HG02759 (cell line): ENCODE results near the gene BDH1.
"Not testable (repeated sequence)": the region's sequence is repeated elsewhere in the genome, so short reads cannot be mapped to it uniquely, and the experiment has no call there.

Source experiments
- ATAC-seq: cut with Tn5 transposase; IDR thresholded peaks from one replicate; pipeline ENCODE4 v1.9.1; 2021; ENCODE audit warnings: mild to moderate bottlenecking, moderate library complexity; ENCODE audit not compliant: unreplicated experiment

BDH1 gene

DNA sequence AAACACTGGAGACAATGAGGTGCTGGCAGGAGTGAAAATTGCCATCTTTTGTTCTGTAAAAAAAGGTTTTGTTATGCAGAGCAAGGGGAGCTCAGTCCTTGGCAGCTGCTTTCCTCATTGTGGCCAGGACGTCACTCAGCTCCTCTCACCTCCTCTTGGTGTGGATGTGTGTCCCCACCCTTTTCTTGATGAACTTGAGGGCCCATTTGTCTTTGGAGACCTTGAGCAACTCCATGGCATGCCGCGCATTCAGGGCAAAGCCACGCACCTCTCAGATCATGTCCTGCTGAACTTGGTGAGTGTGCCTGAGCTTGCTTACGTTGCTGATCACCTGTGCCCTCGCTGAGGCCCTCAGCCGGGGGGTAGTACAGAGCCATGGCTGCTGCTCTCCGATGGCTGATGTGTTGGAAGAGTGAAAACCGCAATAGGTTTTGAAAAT, 24.5 kb upstream of the BDH1 start:
- ATAC-seq: no peak

DNA sequence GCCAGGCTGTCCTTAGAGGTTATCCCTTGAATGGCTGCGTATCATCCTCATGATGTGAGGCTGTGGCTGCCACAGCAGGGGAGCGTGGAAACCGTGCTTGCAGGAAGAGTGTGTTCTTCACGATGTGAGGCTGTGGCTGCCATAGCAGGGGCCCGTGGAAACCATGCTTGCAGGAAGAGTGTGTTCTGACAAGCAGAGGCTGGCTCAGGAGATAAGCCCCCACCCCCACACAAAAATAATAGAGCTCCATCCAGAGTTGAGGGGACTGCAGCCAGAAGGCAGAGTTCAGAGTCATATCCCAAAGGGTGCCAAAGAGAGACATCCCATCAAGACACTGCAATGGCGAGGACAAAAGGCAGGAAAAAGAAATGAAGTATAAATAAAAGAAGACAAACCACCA, 22.6 kb upstream of the BDH1 start:
- no peak for ATAC-seq

DNA sequence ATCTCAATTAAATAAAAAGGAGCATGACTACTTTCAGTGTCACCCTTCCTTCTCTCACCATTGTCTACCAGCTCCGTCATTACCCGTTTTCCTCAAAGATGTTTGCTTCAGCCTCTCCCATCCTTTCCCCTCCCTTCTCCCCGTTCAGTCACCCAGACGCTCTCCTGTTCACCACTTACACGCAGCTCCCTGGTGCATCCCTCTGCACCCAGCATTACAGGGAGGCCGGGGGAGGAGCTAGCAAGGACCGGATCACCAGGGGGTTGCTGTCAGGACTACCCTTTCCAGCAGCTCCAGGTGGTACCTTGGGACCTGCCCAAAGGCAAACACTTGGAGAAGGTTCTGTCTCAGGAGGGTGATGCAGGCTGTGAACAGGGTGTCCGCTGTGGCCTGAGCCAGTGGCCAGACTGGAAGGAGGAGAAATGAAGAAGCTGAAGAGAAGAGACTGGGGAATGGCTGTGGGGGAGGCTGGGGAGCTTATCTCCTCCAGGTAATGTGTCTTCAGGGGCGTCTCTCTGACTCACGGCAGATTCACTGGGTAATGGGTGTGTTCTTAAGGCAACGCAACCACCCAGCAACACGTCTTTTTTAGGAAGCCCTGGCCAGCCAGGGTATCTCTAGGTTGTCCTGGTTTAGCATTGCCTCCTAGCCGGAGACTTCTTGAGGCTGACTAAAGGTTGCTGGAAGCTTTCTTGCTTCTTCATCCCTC, 21.8 kb upstream of the BDH1 start:
- ATAC-seq: no peak

DNA sequence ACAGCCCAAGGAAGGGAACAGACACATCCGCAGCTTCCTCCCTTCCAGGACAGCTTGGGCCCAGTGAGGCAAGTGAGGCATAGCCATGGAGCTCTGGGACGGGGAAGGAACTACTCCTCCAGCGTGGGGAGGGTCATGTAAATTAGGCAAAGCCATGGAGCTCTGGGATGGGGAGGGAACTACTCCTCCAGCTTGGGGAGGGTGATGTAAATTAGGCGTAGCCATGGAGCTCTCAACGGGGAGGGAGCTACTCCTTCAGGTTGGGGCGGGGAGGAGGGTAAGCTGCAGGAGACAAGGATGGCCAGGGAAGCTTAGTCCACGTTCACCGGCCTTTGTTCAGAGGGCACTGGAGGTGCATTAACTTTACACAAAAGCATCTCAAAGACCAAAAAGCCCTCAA, 21.1 kb upstream of the BDH1 start:
- no peak for ATAC-seq

DNA sequence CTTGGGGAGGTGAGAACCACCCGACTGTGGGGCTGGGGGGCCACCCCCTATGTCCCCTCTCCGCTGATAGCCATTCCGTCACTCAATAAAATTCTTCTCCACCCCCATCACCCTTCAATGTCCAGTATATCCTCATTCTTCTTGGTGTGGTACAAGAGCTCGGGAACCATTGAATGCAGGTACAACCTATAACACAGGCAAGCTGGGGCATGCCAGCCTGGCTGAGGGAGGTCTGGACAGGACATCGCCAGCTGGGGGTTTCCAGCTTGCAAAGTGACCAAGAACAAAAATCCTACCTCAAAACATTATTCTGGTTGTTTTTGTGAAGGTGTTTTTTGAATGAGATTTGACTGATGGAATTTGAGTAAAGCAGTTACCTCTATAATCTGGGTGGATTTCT, 19.6 kb upstream of the BDH1 start:
- no peak for ATAC-seq

DNA sequence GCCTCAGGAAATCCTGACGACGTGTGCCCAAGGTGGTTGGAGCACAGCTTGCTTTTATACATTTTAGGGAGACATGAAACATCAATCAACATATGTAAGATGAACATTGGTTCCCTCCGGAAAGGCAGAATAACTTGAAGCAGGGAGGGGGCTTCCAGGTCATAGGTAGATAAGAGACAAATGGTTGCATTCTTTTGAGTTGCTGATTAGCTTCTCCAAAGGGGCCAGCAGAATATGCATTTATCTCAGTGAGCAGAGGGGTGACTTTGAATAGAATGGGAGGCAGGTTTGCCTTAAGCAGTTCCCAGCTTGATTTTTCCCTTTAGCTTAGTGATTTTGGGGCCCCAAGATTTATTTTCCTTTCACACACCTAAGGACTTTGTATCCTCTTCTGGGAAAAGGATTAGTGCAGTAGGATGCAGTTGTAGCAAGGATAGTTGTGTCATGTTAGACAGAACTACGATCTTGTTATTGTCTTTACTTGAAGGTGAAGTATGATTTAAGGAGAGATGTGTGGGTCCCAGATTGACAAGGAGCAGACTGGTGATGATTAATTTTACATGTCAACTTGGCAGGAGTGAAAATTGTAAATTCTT, 18.7 kb upstream of the BDH1 start:
- not testable (repeated sequence) for ATAC-seq

DNA sequence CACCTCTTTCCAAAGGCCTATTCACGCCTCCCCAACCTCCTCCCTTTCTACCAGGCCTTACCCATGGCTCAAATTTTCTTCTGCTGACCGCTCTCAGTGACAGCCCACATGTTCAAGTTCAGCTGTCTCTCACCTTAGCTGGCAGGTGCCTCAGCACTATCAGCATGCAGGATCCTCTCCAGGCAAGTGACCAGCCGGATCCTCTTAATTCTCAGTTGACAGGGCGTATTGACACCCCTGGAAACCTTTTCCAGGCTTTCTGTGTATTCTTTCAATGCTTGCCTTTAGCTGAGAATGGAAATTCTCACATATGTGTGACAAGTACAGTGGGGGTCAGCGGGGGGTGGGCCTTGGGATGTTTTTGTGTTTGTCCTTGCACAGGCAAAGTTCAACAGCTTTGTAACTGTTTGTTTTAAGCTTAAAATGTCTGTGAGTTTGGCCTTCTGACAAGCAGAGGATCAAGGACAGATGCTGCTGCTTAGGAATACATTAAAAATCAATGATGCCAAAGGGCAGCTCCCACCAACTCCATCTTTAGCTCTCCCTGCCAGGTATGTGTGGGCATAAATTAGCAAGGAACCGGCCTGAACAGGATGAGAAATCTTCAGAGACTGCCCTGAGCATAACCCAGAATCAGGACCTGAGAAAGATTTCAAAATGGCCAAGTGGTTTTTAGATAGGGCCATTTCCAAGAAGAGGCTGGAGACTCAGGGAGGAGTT, 17.4 kb upstream of the BDH1 start:
- ATAC-seq: no peak

DNA sequence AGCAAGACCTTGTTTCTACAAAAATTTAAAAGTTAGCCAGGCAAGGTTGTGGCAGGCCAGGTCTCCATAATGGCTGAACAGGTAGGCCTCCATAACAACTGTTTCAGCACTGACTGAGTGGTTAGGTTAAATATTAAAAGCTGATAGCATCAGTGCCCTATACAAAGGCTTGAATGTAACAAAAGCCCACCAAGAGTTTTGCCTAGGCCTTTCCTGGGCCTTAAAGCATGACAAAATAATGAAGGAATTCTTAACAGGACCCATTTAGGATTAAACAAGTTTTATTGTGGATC, 16.1 kb upstream of the BDH1 start:
- not testable (repeated sequence) for ATAC-seq

DNA sequence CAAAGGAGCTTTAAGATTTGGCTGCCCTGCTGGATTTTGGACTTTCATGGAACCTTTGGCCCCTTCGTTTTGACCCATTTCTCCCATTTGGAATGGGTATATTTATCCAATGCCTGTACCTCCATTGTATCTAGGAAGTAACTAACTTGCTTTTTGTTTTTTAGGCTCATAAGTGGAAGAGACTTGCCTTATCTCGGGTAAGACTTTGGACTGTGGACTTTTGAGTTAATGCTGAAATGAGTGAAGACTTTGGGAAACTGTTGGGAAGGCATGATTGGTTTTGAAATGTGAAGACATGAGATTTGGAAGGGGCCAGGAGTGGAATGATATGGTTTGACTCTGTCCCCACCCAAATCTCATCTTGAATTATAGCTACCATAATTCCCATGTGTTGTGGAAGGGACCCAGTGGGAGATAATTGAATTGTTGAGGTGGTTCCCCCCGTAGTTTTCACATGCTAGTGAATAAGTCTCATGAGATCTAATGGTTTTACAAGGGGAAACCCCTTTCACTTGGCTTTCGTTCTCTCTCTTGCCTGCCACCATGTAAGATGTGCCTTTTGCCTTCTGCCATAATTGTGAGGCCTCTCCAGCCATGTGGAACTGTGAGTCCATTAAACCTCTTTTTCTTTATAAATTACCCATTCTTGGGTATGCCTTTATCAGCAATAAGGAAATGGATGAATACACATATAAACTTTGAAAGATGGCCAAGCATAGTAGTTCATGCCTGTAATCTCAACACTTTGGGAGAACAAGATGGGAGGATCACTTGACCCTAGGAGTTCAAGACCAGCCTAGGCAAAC, 15.5 kb upstream of the BDH1 start:
- ATAC-seq: not testable (repeated sequence)

DNA sequence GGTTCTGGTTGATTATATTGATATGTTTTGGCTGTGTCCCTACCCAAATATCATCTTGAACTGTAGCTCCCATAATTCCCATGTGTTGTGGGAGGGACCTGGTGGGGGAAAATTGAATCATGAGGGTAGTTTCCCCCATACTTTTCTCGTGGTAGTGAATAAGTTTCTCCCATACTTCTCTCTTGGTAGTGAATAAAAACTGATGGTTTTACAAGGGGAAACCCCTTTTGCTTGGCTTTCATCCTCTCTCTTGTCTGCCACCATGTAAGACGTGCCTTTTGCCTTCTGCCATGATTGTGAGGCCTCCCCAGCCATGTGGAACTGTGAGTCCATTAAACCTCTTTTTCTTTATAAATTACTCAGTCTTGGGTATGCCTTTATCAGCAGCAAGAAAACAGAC, 13.7 kb upstream of the BDH1 start:
- ATAC-seq: not testable (repeated sequence)

DNA sequence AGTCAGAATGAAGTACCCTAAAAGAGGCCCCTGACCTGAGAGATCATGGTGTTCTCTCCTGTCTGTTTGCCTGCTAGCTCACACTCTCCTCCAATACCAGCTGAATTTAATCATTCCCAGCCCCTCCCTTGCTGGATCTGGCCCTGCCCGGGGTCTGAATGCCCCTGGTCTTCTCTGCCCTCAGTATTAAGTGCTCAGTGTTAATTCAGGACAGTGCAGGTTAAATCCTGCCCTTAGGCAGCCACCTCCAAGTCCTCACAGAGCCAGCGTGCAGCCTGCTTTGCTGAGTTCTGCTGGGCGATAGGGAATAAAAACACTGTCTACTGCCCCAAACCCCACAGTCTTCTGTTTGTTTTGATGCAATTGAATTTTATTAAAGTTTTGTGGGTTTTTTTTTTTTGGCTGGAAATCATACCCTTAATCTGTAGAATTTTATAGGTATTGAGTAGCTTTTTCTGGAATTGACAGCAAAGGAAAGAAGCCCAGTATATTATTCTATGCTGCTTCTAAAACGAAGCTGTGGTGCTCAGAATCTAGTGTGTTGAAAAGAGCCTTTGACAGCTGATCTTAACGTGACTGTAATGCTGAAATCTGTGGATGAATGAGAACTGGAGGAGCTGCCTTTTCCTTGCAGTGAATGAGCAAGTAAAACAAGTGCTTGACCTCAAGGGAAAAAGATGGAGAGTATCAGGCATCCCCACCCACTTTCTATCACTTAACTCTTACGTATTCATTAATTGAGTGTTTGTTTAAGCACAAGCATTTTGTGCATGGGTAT, 12.3 kb upstream of the BDH1 start:
- no peak for ATAC-seq

DNA sequence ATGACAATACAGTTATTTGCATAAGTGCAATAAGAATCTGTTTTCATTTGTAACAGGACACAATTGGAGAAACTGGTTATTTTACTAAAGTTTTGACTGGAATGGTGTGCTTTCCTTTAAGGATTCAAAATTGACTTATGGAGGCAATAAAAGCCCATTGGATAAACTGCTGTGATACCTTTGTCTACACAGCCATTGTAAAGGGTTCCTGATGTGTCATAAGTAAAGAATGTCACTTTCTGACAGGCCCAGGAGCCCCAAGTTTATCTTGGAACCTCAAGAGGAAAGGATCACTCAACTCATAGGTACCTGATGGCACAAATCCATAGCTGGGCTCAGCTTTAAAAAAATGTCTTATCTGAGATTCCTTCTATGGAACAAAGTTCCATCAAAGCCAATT, 10.4 kb upstream of the BDH1 start:
- ATAC-seq: not testable (repeated sequence)

DNA sequence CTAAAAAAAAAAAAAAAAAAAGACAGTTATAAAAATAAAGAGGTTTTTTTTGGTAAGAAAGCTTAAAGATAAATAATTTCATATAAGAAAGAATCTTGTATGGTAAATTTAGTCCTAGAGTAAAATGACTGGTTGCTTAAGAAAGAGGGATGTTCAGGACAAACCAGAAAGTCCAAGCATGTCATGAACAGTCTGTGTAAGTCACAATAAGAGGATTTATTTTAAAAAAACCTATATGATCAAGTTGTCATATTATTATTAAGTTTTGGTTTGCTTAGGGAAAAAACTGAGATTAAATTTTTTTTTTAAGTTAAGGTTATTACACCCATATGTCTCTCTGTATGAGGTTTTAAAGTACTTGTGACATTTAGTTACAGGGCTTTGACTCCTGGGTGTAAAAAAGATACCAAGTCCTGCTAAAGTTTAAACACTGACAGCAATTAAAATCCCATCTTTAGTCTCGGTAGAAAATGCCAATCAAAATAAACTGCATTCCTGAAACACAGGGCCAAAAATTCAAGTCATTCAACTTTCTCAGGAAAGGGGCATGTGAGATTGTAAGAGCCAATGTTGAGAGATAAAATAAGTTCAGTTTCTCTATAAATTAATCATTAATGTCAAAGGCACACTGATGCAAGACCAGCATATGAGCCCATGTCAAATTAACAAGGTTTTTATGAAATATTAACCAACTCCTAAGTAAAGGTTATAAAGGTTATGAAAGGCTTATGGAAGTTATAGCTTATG, 8.5 kb upstream of the BDH1 start:
- no peak for ATAC-seq

DNA sequence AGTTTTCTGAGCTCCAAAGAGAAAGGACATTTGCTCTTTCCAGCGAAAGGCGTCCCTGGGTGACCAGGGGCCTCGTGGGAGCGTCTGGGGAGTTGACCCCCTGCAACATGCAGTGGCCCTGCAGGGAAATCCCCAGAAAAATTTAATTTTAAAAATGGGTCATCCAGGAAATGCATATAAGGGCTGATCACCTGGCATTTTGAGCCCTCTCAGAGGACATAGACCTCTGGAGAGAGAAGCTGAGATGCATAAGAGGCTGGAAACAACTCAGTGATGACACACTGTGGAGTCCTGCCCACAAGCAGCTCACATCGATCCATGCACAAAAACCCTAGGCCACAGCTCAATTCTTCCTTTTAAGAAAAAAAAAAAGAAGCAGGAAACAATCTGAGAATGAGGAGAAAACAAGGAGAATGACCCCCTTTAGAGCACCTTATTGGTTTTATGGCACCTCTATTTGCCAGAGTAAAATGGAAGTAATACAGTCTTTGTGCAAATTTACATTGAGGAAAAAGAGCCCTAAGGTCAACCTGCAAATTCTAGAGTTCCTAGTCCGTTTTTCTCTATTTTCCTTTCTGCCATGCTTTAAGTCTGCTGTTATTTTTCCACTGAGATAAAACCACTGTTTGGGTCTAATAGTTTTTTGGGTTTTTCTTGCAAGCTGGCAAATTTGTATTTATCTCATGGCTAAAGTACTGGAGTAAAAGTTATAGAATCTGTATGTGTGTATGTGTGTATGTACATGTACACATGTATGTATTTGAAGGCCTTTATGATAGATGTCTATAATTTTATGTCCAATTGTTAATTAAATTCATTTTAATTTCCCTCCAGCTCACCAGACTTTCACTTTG, 6.9 kb upstream of the BDH1 start:
- no peak for ATAC-seq

DNA sequence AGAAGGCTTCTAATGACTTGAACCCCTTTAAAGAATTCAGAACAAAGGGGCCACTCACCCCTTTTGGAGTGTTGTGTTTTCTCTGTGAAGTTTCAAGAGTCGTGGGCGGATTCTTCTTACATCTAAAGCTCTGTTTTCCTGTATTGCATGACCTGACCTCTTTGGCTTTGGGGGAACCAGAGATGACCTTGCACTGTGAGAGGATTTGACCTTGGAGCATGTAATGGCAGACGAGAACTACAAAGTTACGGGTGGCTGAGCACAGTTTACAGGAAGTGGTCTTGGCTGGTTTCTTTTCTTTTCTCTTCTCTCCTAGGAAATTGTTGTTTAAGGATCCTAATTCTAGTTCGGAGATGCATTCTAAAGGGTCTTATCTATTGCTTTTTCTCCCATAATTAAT, 6.2 kb upstream of the BDH1 start:
- ATAC-seq: no peak

DNA sequence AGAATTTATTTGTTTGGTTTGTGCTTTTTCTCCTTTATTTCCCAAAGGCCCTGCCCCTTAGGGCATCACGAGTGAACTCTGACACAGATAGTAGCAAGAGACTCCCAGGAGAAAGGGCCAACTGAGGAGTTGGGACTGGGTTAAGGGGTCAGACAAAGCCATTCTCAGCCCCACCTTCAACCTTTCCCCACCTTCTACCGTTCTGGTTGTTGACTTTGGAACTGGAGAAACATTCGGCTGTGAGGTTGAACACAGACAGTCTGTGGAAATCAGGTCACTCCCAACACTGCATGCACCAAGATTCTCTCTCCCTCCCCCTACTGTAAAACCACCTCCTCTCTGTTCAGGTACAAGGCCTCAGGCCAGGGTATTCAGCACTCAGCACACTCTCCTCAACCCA, 3.9 kb upstream of the BDH1 start:
- no peak for ATAC-seq

DNA sequence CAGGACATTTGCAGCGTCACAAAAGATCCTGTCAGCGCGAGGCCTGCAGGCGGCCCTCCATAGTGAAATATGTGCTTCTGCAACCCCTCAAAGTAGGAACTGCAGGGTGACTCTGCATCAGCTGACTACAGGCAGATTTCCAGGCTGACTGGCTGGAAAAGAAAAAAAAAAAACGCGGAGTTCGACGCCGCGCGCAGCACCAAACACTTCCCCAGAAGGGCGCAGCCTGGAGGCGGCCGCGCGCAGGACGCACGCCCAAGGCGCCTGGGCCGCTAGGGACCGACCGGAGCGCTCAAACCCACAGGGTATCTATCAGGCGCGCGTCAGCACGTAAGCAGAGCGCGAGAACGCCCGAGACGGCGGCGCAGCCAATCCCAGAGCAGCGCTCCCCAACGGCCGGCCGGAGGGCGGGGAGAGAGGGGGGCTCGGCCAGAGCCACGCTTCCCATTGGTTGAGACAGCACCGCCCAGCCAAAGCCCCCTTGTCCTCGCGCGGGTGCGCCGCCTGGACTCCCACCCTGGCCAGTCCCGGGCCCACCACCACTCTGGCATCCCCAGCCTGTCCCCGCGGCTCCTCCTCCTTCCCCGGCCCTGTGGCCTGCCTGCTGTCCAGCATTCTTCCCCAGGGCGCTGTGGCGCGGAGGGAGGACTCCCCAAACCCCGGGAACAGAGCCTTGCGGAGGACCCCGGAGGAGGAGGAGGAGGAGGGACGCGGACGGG, 1.0 kb downstream of the BDH1 start:
- ATAC-seq: peak; percentile 97

DNA sequence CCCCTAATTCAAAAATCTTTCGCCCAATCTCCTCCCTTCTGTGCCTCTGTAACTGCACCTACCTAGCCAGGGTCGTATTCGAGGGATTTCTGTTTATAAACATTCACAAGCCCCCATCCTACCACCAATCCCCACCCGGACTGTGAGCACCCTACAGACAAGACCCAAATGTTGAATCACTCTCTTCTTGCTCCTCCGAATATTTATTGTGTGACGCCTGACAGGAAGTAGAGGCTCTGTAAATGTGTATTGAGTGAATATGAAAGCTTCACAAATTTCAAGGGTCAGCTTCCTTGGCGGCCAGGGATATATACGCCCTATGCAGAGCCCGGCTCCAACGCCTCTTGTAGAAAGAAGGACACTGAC, 1.6 kb downstream of the BDH1 start:
- no peak for ATAC-seq

DNA sequence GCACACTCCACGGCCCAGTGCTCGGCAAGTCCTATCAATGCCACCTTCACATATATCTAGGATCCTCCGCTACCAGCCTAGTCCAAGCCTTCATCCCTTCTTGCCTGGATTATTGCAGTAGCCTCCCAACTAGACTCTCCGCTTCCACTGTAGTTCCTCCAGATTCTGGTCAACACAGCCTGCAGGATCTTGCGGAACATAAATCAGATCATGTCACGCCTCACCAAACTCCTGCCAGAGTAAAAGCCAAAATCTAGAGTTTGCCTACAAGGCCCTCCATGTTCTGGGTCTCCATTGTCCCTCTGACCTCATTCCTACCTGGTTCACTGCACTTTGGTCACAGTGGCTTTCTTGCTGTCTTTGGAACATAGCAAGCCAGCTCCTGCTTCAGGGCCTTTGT, 3.6 kb downstream of the BDH1 start:
- ATAC-seq: no peak
